OCI-LY7 (cell line): ENCODE data around the gene GAREM1. TPM values are rescaled to one million over a fixed set of nuclear protein-coding genes. Genes with fewer than 3 reads are reported as not detected.
"Not testable (repeated sequence)": the region's sequence is repeated elsewhere in the genome, so short reads cannot be mapped to it uniquely, and the experiment has no call there.

ENCODE experiments used
- BruUV-seq: library from RNA; stranded (reverse); fragments of 400-500 nt; replicated peaks from 2 replicates; lab custom pipeline; 2021; lab: Mats Ljungman, UMichigan
- CTCF ChIA-PET: fragments of 300-600 bp; sonication (Branson Sonifier 250); formaldehyde crosslinking; loops from one replicate; lab custom pipeline; 2022; ENCODE audit warnings: antibody characterized with exemption; ENCODE audit not compliant: unreplicated experiment; lab: Charles Lee
- POLR2A ChIA-PET: fragments of 300-600 bp; sonication (Branson Sonifier 250); formaldehyde crosslinking; loops from one replicate; lab custom pipeline; 2022; ENCODE audit warnings: antibody characterized with exemption; lab: Charles Lee
- DNase-seq: peaks from one replicate; pipeline ENCODE4 v3.0.0-alpha.2; 2015; ENCODE audit warnings: low spot score
- H2AFZ ChIP-seq: fragments of 200-600 bp; sonication (generic), shearing (Covaris generic); 2 replicates; pipeline ENCODE4 v1.6.1; 2014; ENCODE audit warnings: mild to moderate bottlenecking, antibody characterized with exemption, low read length, moderate library complexity
- H3K27ac ChIP-seq: fragments of 200-600 bp; sonication (generic); 2 replicates; pipeline ENCODE4 v1.5.1; 2014; ENCODE audit warnings: mixed run types, low read depth, mild to moderate bottlenecking, moderate library complexity, low read length, inconsistent platforms; ENCODE audit not compliant: poor library complexity, severe bottlenecking
- H3K36me3 ChIP-seq: fragments of 200-600 bp; sonication (generic); 2 replicates; pipeline ENCODE4 v1.6.1; 2014; ENCODE audit warnings: mild to moderate bottlenecking, antibody characterized with exemption, low read length, moderate library complexity, mixed read lengths; ENCODE audit not compliant: insufficient read depth
- H3K4me1 ChIP-seq: fragments of 200-600 bp; sonication (generic); 2 replicates; pipeline ENCODE4 v1.5.1; 2014; ENCODE audit warnings: mild to moderate bottlenecking, low read length; ENCODE audit not compliant: insufficient read depth, poor library complexity, severe bottlenecking
- H3K4me2 ChIP-seq: fragments of 200-600 bp; sonication (generic); 2 replicates; pipeline ENCODE4 v1.6.1; 2014; ENCODE audit warnings: mild to moderate bottlenecking, low read length
- H3K4me3 ChIP-seq: fragments of 200-600 bp; sonication (generic); 2 replicates; pipeline ENCODE4 v1.5.1; 2014; ENCODE audit warnings: mild to moderate bottlenecking, low read depth, low read length; ENCODE audit not compliant: poor library complexity, severe bottlenecking
- H3K79me2 ChIP-seq: fragments of 200-600 bp; sonication (generic); 2 replicates; pipeline ENCODE4 v1.6.1; 2016; ENCODE audit warnings: low read depth, mild to moderate bottlenecking, low read length, moderate library complexity, mixed read lengths; ENCODE audit not compliant: insufficient read depth
- H3K9me2 ChIP-seq: fragments of 200-600 bp; sonication (generic); 2 replicates; pipeline ENCODE4 v1.6.1; 2016; ENCODE audit warnings: mild to moderate bottlenecking, low read length, mixed read lengths; ENCODE audit not compliant: insufficient read depth
- H3K9me3 ChIP-seq: fragments of 200-600 bp; sonication (generic); 2 replicates; pipeline ENCODE4 v1.6.1; 2014; ENCODE audit warnings: mild to moderate bottlenecking, mixed run types, low read length, mixed read lengths
- H4K20me1 ChIP-seq: fragments of 200-600 bp; sonication (generic); 2 replicates; pipeline ENCODE4 v1.6.1; 2014; ENCODE audit warnings: mild to moderate bottlenecking, antibody characterized with exemption, low read length, moderate library complexity, mixed read lengths; ENCODE audit not compliant: insufficient read depth
- EZH2phosphoT487 ChIP-seq: fragments of 200-600 bp; sonication (generic); IDR thresholded peaks from 2 replicates; pipeline ENCODE4 v1.6.1; 2018; ENCODE audit warnings: low read depth, borderline replicate concordance, mild to moderate bottlenecking, mixed run types, antibody characterized with exemption, low read length, moderate library complexity, mixed read lengths
- intact Hi-C: fragments of 100-400 bp; cut with micrococcal nuclease; formaldehyde crosslinking; loops from one replicate; pipeline ENCODE4 v1.10.0; 2022; ENCODE audit not compliant: unreplicated experiment
- total RNA-seq, 2 experiments: library from RNA; depleted of rRNA in 1 of 2; stranded (reverse); fragments of >200 nt in 1 of 2; shearing (Covaris generic) in 1 of 2; gene quantifications; 2 replicates each; pipeline ENCODE4 v1.2.3, GENCODE V29; 2014 to 2022
- TF ChIP-seq, protein P1 (sequence below): fragments of 200-600 bp; sonication (generic); conservative IDR thresholded peaks from 2 replicates; pipeline ENCODE4 v1.5.1; 2014; ENCODE audit warnings: mild to moderate bottlenecking, antibody characterized with exemption, low read length, moderate library complexity, mixed read lengths

GAREM1 gene
- total RNA-seq, 2 experiments from 2014 or later = 1.0 to 2.7 TPM

DNA sequence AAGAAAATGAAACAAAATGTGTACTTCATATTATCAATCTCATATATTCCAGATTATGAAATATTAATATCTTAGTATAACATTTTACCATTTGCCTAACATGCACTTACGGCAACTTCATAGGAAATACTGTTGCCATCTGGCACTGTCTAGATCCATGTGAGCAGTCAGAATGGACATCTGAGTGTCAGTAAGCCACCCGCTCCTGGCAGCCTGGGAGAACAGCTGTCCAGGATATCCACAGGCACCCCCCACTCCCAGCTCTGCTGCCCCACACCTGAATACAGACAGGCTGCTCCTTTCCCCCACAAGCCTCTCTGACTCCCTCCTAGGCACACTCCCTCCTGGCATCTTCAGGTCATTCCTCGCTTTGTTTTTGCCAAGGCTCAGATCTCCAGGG lies 127.0 kb downstream of the GAREM1 start:
- H3K4me3 ChIP-seq = no peak overlapping the region
- no peak overlapping the region for H3K4me2 ChIP-seq
- no peaks in the 10 kb centered on the region for H3K79me2 ChIP-seq
- TF ChIP-seq EZH2phosphoT487 = no peak
- TF ChIP-seq, protein P1, sequence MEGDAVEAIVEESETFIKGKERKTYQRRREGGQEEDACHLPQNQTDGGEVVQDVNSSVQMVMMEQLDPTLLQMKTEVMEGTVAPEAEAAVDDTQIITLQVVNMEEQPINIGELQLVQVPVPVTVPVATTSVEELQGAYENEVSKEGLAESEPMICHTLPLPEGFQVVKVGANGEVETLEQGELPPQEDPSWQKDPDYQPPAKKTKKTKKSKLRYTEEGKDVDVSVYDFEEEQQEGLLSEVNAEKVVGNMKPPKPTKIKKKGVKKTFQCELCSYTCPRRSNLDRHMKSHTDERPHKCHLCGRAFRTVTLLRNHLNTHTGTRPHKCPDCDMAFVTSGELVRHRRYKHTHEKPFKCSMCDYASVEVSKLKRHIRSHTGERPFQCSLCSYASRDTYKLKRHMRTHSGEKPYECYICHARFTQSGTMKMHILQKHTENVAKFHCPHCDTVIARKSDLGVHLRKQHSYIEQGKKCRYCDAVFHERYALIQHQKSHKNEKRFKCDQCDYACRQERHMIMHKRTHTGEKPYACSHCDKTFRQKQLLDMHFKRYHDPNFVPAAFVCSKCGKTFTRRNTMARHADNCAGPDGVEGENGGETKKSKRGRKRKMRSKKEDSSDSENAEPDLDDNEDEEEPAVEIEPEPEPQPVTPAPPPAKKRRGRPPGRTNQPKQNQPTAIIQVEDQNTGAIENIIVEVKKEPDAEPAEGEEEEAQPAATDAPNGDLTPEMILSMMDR = no peak
- H3K36me3 ChIP-seq = no peaks in the 10 kb centered on the region
- H2AFZ ChIP-seq = no peak overlapping the region
- no peak overlapping the region for H3K27ac ChIP-seq
- no peaks in the 10 kb centered on the region for H3K9me3 ChIP-seq
- intact Hi-C loops = no loop called here
- no peak for DNase-seq
- no peaks in the 10 kb centered on the region for H4K20me1 ChIP-seq
- BruUV-seq = no TSS peak
- ChIA-PET CTCF (no interaction called here), POLR2A (interaction anchor here (0.6 kb wide), 1 partner anchor 137 kb away, joined by 3 read pairs; no protein-coding TSS in a partner anchor)
- no peaks in the 10 kb centered on the region for H3K9me2 ChIP-seq
- H3K4me1 ChIP-seq = no peaks in the 10 kb centered on the region

DNA sequence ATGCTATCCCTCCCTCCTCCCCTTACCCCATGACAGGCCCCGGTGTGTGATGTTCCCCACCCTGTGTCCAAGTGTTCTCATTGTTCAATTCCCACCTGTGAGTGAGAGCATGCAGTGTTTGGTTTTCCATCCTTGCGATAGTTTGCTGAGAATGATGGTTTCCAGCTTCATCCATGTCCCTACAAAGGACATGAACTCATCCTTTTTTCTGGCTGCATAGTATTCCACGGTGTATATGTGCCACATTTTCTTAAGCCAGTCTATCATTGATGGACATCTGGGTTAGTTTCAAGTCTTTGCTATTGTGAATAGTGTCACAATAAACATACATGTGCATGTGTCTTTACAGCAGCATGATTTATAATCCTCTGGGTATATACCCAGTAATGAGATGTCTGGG lies 129.6 kb downstream of the GAREM1 start:
- H3K9me3 ChIP-seq, POLR2A ChIA-PET, DNase-seq, H3K9me2 ChIP-seq, H3K4me3 ChIP-seq, H2AFZ ChIP-seq, H3K27ac ChIP-seq, CTCF ChIA-PET, H3K36me3 ChIP-seq, H3K4me2 ChIP-seq, H3K4me1 ChIP-seq, intact Hi-C loops, H4K20me1 ChIP-seq, H3K79me2 ChIP-seq, BruUV-seq: not testable (repeated sequence)

DNA sequence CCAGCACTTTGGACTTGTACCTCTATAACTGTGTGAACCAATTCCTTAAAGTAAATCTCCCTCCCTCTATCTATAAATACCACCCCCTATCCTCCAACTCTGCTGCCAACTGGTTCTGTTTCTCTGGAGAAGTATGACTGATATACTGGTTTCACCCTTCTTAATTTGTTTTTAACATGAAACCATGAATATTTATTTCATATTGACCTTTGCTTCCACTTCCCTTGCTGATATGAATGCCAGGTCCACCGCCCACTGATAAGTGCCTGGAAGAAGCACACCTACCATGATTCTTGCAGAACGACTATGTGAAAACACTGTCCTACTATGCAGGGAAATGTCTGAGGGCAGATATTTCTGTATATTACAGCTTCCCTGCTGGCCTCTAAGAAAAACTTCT lies 131.6 kb downstream of the GAREM1 start:
- Histone ChIP-seq H3K27ac (no peak overlapping the region), H3K4me3 (no peak overlapping the region), H4K20me1 (no peaks in the 10 kb centered on the region), H3K4me1 (no peaks in the 10 kb centered on the region), H3K79me2 (no peaks in the 10 kb centered on the region), H3K9me2 (no peaks in the 10 kb centered on the region), H3K9me3 (no peaks in the 10 kb centered on the region), H3K4me2 (no peak overlapping the region), H2AFZ (no peak overlapping the region), H3K36me3 (no peaks in the 10 kb centered on the region)
- ChIA-PET POLR2A (no interaction called here), CTCF (no interaction called here)
- TF ChIP-seq, protein P1 = no peak
- no peak for TF ChIP-seq EZH2phosphoT487
- intact Hi-C loops = no loop called here
- no peak for DNase-seq
- BruUV-seq = no TSS peak
